Measurements from ENCODE around the gene PLEKHA5. TPM values are rescaled to one million over a fixed set of nuclear protein-coding genes. Genes with fewer than 3 reads are reported as not detected.

PLEKHA5 gene
- total and polyA plus RNA-seq, 2 of the 4 experiments (the other 2 are of a cell fraction): 5.3 to 12.2 TPM

DNA sequence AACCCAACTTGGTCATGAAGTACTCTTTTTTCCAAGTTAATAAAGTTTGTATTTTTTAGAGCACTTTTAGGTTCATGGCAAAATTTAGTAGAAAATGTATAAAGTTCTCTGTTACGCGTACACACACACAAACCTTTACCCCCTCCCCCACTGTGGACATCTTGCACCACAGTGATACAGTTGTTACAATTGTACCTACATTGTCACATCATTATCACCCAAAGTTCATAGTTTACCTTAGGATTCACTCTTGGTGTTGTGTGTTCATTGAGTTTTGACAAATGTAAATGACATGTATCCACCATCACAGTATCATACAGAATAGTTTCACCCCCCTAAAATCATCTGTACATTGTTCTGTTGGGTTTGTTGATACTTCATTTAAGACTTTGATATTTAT is 23.9 kb downstream of the PLEKHA5 start:
- H3K79me1 ChIP-seq (ENCODE audit: low read depth in 1 of 2, low read length in 2 of 2): peaks cover 16 to 33% of the 10 kb centered on the region in 2 experiments
- H2AFZ ChIP-seq (replicated peaks; ENCODE audit: low read length, poor library complexity): no peak overlapping the region
- no peaks in the 10 kb centered on the region for H4K20me1 ChIP-seq (ENCODE audit: insufficient read depth, low read length)
- no peak for DNase-seq
- H3K9me1 ChIP-seq (ENCODE audit: insufficient read depth, low read length): no peaks in the 10 kb centered on the region
- H3K4me2 ChIP-seq (ENCODE audit: low read depth, low read length): no peak overlapping the region
- no peak overlapping the region for H4K5ac ChIP-seq (ENCODE audit: low read depth, low read length)
- no CpG with 5 or more reads among the region's 2 CpGs for WGBS, 2 experiments (ENCODE audit: extremely low coverage in 2 of 2, insufficient read length in 1 of 2)
- no peak overlapping the region for H2BK20ac ChIP-seq (ENCODE audit: low read depth, low read length)
- peaks cover 3% of the 10 kb centered on the region for H3K9me3 ChIP-seq (ENCODE audit: control insufficient read depth, insufficient read depth, low read length)
- no peak overlapping the region for H2AK9ac ChIP-seq (replicated peaks; ENCODE audit: low read depth, low read length, poor library complexity)
- in situ Hi-C loops (cut with MboI; ENCODE audit: low sequenced_read_pairs): no loop called here
- intact Hi-C loops (cut with micrococcal nuclease): no loop called here
- H2BK5ac ChIP-seq (ENCODE audit: low read depth, low read length, poor library complexity, severe bottlenecking): no peak overlapping the region
- no peak overlapping the region for H3K56ac ChIP-seq (ENCODE audit: extremely low read depth, insufficient read depth, low read length)
- ATAC-seq (ENCODE audit: low read depth): no peak
- H4K8ac ChIP-seq (ENCODE audit: low read depth in 2 of 2, low read length in 2 of 2): no peak overlapping the region; a peak in 1 of 4 replicates
- peak overlapping the region; percentile 80; the same call in 1 of the 2 replicates for H2AK5ac ChIP-seq (ENCODE audit: low read depth, low read length)
- H3K27ac ChIP-seq (ENCODE audit: insufficient read depth, low read length): no peak overlapping the region
- H3K18ac ChIP-seq (ENCODE audit: low read depth, low read length): peak overlapping the region; percentile 66; the same call in 1 of the 2 replicates
- no peak overlapping the region for H3K4me3 ChIP-seq (ENCODE audit: insufficient read depth, low read depth, low read length)
- ChIA-PET CTCF (interaction anchor here (0.6 kb wide), 1 partner anchor 22 kb away, joined by 3 read pairs; no protein-coding TSS in a partner anchor), POLR2A (ENCODE audit: unreplicated experiment) (no interaction called here)
- no peak overlapping the region for H2BK15ac ChIP-seq (ENCODE audit: low read depth, low read length)
- dilution Hi-C loops (cut with HindIII; ENCODE audit: low sequenced_read_pairs, unreplicated experiment): no loop called here
- H3K27me3 ChIP-seq (ENCODE audit: control insufficient read depth, insufficient read depth, low read length): no peaks in the 10 kb centered on the region
- H3K23ac ChIP-seq (ENCODE audit: low read depth, low read length): no peak overlapping the region
- H3K4me1 ChIP-seq (ENCODE audit: control insufficient read depth, insufficient read depth, low read length): peaks cover 8% of the 10 kb centered on the region
- no peak overlapping the region for H3K14ac ChIP-seq (replicated peaks; ENCODE audit: low read depth, low read length)
- TF ChIP-seq POLR2A (IDR thresholded peaks at IDR 0.05; ENCODE audit: low read depth, low read length): no peak
- TF ChIP-seq, protein P1, sequence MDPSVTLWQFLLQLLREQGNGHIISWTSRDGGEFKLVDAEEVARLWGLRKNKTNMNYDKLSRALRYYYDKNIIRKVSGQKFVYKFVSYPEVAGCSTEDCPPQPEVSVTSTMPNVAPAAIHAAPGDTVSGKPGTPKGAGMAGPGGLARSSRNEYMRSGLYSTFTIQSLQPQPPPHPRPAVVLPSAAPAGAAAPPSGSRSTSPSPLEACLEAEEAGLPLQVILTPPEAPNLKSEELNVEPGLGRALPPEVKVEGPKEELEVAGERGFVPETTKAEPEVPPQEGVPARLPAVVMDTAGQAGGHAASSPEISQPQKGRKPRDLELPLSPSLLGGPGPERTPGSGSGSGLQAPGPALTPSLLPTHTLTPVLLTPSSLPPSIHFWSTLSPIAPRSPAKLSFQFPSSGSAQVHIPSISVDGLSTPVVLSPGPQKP (IDR thresholded peaks at IDR 0.05; ENCODE audit: borderline replicate concordance, low read depth, low read length): no peak
- no peak overlapping the region for H3K4ac ChIP-seq (ENCODE audit: low read depth, low read length)
- BruUV-seq (replicated peaks): no TSS peak
- no peak overlapping the region for H3K9ac ChIP-seq (ENCODE audit: low read depth, low read length)
- peaks cover 6% of the 10 kb centered on the region for H3K36me3 ChIP-seq (ENCODE audit: control insufficient read depth, insufficient read depth, low read length)
- no peak overlapping the region for H2BK120ac ChIP-seq (ENCODE audit: low read depth, low read length)
- H4K91ac ChIP-seq (ENCODE audit: insufficient read depth, low read depth, low read length): no peak overlapping the region

Measured in IMR-90 (cell line).